Sigmoid colon (tissue), 7 donors: Measurements from ENCODE around the gene LHFPL4. TPM values are rescaled to one million over a fixed set of nuclear protein-coding genes. Genes with fewer than 3 reads are reported as not detected.

Experiments
- DNase-seq: peaks from one replicate; pipeline ENCODE4 v3.0.0-alpha.2; 2019
- H3K27ac ChIP-seq, 4 donors: fragments of 200-600 bp; sonication (generic); one replicate each; pipeline ENCODE4 v1.5.1; 2016 to 2019; ENCODE audit warnings: mild to moderate bottlenecking in 1 of 4
- H3K27me3 ChIP-seq, 3 donors: fragments of 200-600 bp; sonication (generic); one replicate each; pipeline ENCODE4 v1.5.1; 2019; ENCODE audit warnings: mild to moderate bottlenecking in 1 of 3
- H3K36me3 ChIP-seq, 4 donors: fragments of 200-600 bp; sonication (generic); one replicate each; pipeline ENCODE4 v1.5.1; 2016 to 2019
- H3K4me1 ChIP-seq, 4 donors: fragments of 200-600 bp; sonication (generic); one replicate each; pipeline ENCODE4 v1.5.1; 2017 to 2019
- H3K4me3 ChIP-seq, 4 donors: fragments of 200-600 bp; sonication (generic); one replicate each; pipeline ENCODE4 v1.5.1; 2017 to 2019; ENCODE audit warnings: mild to moderate bottlenecking in 2 of 4, moderate library complexity in 1 of 4
- H3K9me3 ChIP-seq, 4 donors: fragments of 200-600 bp in 3 of 4; sonication (generic) in 3 of 4; one replicate each; pipeline versions ENCODE4 v1.5.1 to v1.6.1; 2013 to 2019
- EP300 ChIP-seq, 4 donors: sonication (generic); formaldehyde crosslinking; IDR thresholded peaks; one replicate each; pipeline ENCODE4 v1.6.1; 2017; ENCODE audit warnings: antibody characterized with exemption in 4 of 4
- POLR2A ChIP-seq, 2 donors: fragments of 450-650 bp; IDR thresholded peaks; one replicate each; pipeline ENCODE4 v1.6.1; 2016; ENCODE audit warnings: antibody characterized with exemption in 2 of 2, mild to moderate bottlenecking in 2 of 2, moderate library complexity in 2 of 2
- POLR2AphosphoS5 ChIP-seq, 4 donors: sonication (generic); formaldehyde crosslinking; IDR thresholded peaks; one replicate each; pipeline ENCODE4 v1.6.1; 2017; ENCODE audit warnings: antibody characterized with exemption in 4 of 4
- WGBS, 2 donors: extraction: QIAGEN DNeasy Blood & Tissue Kit; methylation state at CpG; one replicate each; pipeline ENCODE4 v1.1.7; 2013; 5-methylcytosine and 5-hydroxymethylcytosine counted together
- intact Hi-C: fragments of 100-400 bp; cut with DNase I; formaldehyde crosslinking; loops from one replicate; pipeline ENCODE4 v1.15.1; 2023
- polyA plus RNA-seq, 3 donors: library from polyadenylated mRNA; stranded (reverse); fragments of 200-250 nt; gene quantifications; one replicate each; pipeline ENCODE4 v1.2.3, GENCODE V29; 2013
- total RNA-seq, 4 donors: library from RNA; depleted of rRNA; stranded (reverse); fragments of >200 nt; gene quantifications; one replicate each; pipeline ENCODE4 v1.1.0, GENCODE V29; 2016
- TF ChIP-seq, protein P1 (sequence below), 4 experiments: fragments of 450-650 bp in 3 of 4; fragments of 200-600 bp in 1 of 4; IDR thresholded peaks; one replicate each; pipeline ENCODE4 v1.5.1; 2016 to 2019; ENCODE audit warnings: antibody characterized with exemption in 4 of 4, mild to moderate bottlenecking in 3 of 4, moderate library complexity in 2 of 4
- donor health status: healthy with polysubstance abuse.
- donor health status: Bipolar disorder and iron deficiency.
- donor health status: healthy.

LHFPL4 gene
- total and polyA plus RNA-seq, 7 donors: 0.26 to 5.1 (median 0.72) TPM; not detected in 3

DNA sequence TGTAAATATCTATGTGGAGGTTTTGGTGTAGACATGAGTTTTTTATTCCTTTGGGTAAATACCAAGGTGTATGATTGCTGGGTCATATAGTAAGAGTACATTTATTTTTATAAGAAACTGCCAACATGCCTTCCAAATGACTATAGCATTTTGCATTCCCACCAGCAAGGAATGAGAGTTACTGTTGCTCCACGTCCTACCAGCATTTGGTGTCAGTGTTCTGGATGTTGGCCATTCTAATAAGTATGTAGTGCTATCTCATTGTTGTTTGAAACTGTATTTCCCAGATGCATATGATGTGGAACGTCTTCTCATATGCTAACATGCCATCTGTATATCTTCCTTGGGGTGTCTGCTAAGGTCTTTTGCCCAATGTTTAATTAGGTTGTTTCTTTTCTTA, 38.7 kb downstream of the LHFPL4 start:
- no peak overlapping the region for H3K27ac ChIP-seq
- 60 to 67% methylated on average over 2 of the region's 2 CpGs for WGBS, 2 donors
- no peaks in the 10 kb centered on the region for H3K4me1 ChIP-seq
- DNase-seq: no peak
- TF ChIP-seq EP300 (IDR thresholded peaks at IDR 0.05) (no peak), POLR2AphosphoS5 (IDR thresholded peaks at IDR 0.05) (no peak), POLR2A (IDR thresholded peaks at IDR 0.05) (no peak)
- TF ChIP-seq, protein P1, sequence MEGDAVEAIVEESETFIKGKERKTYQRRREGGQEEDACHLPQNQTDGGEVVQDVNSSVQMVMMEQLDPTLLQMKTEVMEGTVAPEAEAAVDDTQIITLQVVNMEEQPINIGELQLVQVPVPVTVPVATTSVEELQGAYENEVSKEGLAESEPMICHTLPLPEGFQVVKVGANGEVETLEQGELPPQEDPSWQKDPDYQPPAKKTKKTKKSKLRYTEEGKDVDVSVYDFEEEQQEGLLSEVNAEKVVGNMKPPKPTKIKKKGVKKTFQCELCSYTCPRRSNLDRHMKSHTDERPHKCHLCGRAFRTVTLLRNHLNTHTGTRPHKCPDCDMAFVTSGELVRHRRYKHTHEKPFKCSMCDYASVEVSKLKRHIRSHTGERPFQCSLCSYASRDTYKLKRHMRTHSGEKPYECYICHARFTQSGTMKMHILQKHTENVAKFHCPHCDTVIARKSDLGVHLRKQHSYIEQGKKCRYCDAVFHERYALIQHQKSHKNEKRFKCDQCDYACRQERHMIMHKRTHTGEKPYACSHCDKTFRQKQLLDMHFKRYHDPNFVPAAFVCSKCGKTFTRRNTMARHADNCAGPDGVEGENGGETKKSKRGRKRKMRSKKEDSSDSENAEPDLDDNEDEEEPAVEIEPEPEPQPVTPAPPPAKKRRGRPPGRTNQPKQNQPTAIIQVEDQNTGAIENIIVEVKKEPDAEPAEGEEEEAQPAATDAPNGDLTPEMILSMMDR (IDR thresholded peaks at IDR 0.05): no peak
- H3K27me3 ChIP-seq: peaks cover 0 to 12% (median 4%) of the 10 kb centered on the region in 3 donors
- intact Hi-C loops: no loop called here
- no peaks in the 10 kb centered on the region for H3K36me3 ChIP-seq
- H3K9me3 ChIP-seq: no peaks in the 10 kb centered on the region
- H3K4me3 ChIP-seq: no peak overlapping the region

DNA sequence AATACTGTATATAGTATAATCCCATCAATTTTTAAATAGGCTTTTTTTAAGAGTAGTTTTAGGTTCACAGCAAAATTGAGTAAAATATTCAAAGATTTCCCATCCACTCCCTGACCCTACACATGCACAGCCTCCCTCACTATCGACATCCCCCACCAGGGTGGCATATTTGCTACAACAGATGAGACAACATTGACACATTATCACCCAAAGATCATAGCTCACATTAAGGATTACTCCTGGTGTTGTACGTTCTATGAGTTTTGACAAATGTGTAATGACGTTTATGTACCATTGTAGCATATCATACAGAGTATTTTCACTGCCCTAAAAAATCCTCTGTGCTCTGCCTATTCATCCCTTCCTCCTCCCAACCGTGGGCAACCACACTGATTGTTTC, 39.3 kb downstream of the LHFPL4 start:
- intact Hi-C loops: no loop called here
- TF ChIP-seq, protein P1 (IDR thresholded peaks at IDR 0.05): no peak
- TF ChIP-seq POLR2AphosphoS5 (IDR thresholded peaks at IDR 0.05) (no peak), EP300 (IDR thresholded peaks at IDR 0.05) (no peak), POLR2A (IDR thresholded peaks at IDR 0.05) (no peak)
- Histone ChIP-seq H3K27me3 (peaks cover 3 to 18% (median 10%) of the 10 kb centered on the region in 3 donors), H3K27ac (no peak overlapping the region), H3K4me3 (no peak overlapping the region), H3K4me1 (no peaks in the 10 kb centered on the region), H3K36me3 (no peaks in the 10 kb centered on the region), H3K9me3 (no peaks in the 10 kb centered on the region)
- no peak for DNase-seq
- WGBS, 2 donors: 63 to 72% methylated on average over 4 of the region's 4 CpGs

DNA sequence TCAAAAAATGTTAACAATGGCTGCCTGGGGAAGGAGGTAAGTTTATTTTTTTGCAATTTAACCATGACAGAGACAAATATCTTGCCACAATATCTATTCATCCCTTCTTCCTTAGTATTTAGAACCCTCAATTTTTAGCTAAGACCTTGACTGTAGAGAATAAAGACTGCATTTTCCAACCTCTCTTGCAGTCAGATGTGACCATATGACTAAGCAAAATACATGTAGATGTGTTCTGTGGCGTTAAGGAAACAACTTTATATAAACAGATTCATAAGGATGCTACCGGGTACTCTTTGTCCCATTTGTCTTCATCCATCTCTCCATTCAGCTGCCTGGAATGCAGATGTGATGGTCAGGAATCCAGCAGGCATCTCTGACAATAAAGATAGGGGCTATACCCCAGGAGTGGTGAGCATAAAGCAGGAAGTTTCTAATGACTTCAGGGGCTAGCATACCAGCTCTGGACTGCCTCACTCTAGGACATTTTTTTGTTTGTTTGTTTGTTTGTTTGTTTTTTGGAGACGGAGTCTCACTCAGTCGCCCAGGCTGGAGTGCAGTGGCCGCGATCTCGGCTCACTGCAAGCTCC, 41.1 kb downstream of the LHFPL4 start:
- peaks cover 3 to 36% (median 25%) of the 10 kb centered on the region in 3 donors for H3K27me3 ChIP-seq
- no peak overlapping the region for H3K4me3 ChIP-seq
- no peaks in the 10 kb centered on the region for H3K4me1 ChIP-seq
- no peak for DNase-seq
- H3K27ac ChIP-seq: no peak overlapping the region
- no peaks in the 10 kb centered on the region for H3K36me3 ChIP-seq
- no peaks in the 10 kb centered on the region for H3K9me3 ChIP-seq
- 64 to 80% methylated on average over 7 of the region's 7 CpGs for WGBS, 2 donors
- TF ChIP-seq, protein P1 (IDR thresholded peaks at IDR 0.05): no peak
- TF ChIP-seq EP300 (IDR thresholded peaks at IDR 0.05) (no peak), POLR2AphosphoS5 (IDR thresholded peaks at IDR 0.05) (no peak), POLR2A (IDR thresholded peaks at IDR 0.05) (no peak)
- intact Hi-C loops: no loop called here

DNA sequence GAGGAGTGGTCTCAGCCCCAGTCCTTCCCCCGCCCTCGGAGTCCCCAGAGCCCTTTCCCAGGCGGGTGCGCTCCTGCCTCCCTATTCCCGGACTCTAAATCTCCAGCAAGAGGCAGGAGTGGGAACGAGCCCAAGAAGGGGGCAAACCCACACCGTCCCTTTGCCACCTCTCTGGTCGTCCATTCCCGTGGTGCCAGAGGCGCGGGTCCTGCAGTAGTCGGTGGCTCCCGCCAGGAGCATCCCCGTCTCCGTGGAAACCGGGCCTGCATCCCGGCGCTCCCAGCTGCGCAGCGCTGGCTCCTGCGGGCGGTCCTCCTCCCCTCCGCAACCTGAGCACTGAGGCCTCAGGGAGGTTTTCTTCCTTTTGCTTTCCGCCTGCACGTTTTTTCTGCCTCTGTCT, 44.8 kb downstream of the LHFPL4 start:
- Histone ChIP-seq H3K27me3 (peaks cover 3 to 38% (median 25%) of the 10 kb centered on the region in 3 donors), H3K27ac (no peak overlapping the region), H3K36me3 (no peaks in the 10 kb centered on the region), H3K4me1 (no peaks in the 10 kb centered on the region), H3K4me3 (no peak overlapping the region), H3K9me3 (no peaks in the 10 kb centered on the region)
- intact Hi-C loops: no loop called here
- DNase-seq: no peak
- WGBS, 2 donors: 19 to 25% methylated on average over 25 of the region's 25 CpGs
- TF ChIP-seq, protein P1 (IDR thresholded peaks at IDR 0.05): no peak
